HG02759 (cell line): ENCODE data around the gene TRPM5.

Experiments
- ATAC-seq: cut with Tn5 transposase; IDR thresholded peaks from one replicate; pipeline ENCODE4 v1.9.1; 2021; ENCODE audit warnings: mild to moderate bottlenecking, moderate library complexity; ENCODE audit not compliant: unreplicated experiment

Gene TRPM5

GRCh38 chr11:2453436-2453835 is 9.1 kb upstream of the TRPM5 start:
- ATAC-seq = no peak

DNA sequence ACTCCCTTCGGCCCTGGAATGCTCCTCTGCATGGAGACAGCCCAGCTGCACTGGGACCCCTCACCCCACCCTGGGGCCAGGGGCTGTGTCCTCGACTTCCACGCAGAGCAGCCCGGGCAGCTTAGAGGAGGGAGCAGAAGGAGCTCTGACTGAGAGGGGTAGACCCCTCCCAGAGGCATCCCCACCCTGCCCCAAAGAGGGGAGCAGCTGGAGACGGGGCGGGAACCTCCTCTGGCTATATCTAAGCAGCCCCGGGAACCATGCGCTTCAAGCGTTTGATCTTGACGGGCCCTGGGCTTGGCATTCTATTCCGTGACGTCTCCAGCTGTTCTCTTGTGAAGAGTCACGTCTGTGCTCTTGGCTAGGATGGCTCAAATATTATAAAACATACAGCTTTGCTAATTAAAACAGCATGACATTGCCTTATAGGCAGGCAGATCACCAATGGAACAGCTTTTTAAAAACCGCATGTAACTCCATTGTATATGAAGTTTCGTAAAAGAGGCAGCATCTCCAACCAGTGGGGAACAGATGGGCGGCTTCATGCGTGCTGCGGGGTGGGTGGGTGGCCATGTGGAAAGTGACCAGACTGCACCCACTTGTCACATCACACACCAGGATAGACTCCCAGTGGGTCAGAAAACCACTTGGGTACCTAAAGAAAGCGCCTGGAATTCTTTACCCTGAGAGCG is 8.2 kb upstream of the TRPM5 start:
- no peak for ATAC-seq

DNA sequence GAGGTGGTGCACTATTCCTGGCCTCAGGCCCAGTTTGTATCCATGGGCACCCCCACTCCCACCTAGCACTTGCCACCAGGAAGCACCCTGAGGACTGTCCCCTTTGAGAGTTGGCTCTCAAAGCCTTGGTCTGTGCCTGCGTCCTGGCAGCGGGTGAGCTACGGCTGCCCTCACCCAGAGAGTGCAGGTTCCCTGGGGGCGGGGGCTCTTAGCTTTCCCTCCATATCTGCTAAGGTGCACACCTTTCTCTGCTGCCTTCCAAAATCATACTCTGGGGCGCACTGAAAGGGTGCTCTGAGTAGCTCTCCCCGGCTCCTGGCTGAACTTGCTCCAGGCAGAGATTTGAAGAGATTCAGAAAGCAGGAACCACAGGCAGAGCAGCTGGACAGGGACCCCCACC is 7.6 kb upstream of the TRPM5 start:
- no peak for ATAC-seq

DNA sequence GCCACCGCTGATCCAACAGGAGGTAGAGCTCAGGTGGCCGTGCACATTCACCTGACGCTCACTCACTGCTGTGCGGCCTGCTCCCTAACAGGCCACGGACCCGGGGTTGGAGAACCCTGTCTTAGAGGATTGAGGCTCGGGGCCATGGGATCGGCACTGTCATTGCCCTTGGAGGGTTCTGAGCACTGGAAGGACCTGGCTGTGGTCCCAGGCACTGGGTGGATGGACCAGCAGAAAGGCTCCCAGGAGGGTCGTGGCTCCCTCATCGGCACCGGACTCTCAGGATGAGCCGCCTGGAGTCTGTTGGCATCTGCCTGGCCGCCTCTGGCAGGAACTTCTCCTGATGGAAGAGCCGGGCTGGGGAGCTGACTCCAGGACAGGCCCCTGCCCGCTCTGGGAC is 7.0 kb upstream of the TRPM5 start:
- ATAC-seq = no peak

DNA sequence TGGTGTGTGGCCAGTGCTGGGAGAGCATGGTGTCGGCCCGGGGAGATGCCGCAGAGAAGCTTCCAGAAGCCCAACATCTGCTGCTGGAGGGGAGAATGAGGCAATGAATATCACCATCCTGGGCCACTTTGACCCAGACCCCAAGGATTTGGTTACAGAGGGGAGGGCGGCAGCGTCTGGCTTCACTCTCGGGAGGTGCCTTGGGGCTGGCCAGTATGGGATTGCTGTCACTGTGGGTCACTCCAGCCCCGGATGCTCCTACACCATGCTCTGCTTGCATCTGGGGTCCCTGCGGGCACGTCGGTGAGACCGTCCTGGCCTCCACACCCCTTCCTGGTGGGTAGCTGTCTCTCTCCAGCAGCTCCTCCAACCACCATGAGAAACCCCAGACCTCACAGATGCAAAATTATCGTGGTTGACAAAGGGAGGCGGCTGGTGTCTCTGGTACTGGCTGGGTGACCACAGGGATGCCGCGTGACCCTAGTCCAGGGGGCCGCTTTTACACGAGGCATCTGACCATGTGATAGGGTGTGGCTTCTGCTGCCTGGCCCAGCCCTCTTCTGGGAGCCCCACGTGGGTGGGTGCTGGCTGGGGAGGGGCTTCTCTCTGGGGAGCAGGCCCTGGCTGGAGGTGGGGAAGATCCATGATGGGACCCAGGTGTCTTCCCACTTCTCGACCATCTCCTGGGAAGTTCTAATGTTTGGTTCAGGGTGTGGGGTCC is 6.2 kb upstream of the TRPM5 start:
- no peak for ATAC-seq

DNA sequence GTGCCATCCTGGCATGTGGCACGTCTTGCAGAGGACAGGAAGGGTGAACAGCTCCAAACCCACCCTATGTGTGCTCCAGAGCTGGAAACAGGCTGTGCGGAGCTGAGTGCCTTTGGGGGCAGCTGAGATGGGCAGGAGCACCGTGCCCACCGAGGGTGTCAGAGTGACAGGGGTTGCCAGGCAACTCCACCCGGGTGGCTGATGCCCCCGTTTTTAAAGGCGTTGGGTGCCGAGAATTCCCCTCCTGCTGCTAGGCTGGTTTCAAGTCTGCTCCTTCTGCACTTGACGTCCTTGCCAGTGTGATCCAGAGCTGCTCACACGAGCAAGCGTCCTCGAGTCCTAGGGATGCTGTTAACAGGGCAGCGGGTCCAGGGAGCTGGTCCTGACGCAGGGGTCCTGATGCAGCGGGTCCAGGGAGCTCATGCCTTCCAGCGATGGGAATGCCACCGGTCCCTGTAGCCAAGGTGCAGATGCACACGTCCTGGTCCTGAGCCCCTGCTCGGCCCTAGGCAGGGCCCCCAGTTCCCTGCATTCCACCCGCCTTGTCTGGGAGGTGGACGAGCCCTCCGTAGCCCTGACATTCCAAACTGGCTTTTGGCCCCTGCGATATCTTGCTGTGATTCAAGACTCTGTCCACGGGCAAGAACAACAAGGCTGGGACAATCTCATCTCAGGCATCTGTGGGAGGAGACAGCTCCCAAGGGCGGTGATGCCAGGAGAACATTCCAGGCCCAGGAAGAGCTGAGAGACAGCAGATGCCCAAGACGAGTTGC is 5.4 kb upstream of the TRPM5 start:
- ATAC-seq = no peak

- no peak for ATAC-seq
Measured at GRCh38 chr11:2448661-2449547, 4.6 kb upstream of the TRPM5 start.

DNA sequence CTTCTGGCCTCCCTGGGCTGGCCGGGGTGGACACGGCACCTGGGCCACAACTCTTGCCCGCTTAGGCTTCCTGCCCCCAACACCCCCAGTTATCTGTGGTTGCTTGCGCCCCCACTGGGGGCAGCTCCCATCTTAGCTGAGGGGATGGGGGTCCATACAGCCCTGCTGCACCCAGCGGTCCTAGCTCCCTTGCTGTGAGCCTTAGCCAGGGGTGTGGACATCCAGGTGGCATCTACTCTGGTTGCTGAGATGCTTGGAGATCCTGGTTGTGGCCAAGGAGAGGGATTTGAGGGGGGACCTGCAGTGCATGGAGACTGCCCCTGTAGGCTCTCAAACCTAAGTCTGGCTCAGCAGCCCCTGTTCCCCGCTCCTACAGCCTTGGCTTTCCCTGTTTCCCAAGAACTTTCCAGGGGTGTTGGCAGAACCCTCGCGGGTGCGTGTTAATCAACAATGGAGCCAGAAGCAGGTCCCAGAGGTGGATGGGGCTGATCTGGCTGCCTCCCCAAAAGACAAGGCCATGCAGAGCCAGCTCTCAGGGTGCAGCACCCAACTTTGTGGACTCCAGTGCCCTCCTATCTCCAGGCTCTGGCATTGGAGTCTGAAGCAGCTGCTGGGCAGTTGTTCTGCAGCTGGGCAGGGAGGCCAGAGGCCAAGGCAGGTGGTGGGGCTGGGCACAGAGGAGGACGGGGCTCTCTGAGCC is 3.8 kb upstream of the TRPM5 start:
- no peak for ATAC-seq

GRCh38 chr11:2447253-2447950 is 3.1 kb upstream of the TRPM5 start:
- no peak for ATAC-seq

GRCh38 chr11:2446590-2447252 is 2.4 kb upstream of the TRPM5 start:
- ATAC-seq = no peak

- no peak for ATAC-seq
Measured at GRCh38 chr11:2445746-2446551, 1.6 kb upstream of the TRPM5 start.

DNA sequence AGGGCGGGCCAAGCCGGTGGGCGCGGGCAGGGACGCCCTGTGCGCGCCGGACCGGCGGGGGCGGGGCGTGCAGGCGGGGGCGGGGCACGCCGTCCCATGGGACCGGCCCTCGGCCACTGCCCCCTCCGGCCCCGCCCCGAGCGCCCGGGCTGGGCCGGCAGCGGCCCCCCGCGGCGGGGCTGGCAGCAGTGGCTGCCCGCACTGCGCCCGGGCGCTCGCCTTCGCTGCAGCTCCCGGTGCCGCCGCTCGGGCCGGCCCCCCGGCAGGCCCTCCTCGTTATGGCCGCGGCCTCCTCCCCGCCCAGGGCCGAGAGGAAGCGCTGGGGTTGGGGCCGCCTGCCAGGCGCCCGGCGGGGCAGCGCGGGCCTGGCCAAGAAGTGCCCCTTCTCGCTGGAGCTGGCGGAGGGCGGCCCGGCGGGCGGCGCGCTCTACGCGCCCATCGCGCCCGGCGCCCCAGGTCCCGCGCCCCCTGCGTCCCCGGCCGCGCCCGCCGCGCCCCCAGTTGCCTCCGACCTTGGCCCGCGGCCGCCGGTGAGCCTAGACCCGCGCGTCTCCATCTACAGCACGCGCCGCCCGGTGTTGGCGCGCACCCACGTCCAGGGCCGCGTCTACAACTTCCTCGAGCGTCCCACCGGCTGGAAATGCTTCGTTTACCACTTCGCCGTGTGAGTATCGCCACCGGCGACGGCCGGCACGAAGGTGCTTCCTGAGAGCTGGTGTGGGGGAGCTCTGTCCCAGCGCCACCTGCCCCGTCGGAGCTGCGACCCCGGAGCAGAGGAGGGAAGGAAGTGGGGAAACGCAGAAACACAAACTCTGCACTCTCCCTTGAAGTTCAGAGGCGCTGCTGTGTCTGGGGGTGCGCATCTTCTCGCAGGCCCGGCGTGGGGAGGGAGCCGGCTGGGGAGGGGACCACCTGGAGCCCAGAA is 769 bp upstream of the TRPM5 start, which contains the start of gene KCNQ1:
Gene KCNQ1 (plus strand): TSS at position 188 of the 925 bp plus-strand sequence. CDS start 91 bp downstream, at position 279.
- peak; percentile 40 for ATAC-seq

DNA sequence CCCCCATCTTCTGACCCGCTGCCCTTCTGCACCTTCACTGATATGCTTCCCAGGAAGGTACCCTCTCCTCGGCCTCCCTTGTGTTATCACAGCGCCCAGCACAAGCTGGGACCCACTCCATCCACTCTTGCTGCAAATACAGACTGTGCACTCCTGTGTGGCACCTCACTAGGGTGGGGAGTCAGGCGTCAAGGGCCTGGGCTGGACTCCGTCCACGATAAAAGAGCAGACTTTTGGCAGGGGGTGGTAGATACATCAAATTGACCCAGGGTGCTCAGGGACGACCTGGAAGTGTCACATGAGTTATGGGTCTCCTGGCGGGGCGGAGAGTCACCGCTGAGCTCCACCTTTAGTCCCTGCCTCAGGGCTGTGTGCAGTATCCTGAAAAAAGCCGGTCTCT is 908 bp downstream of the TRPM5 start:
- no peak for ATAC-seq

DNA sequence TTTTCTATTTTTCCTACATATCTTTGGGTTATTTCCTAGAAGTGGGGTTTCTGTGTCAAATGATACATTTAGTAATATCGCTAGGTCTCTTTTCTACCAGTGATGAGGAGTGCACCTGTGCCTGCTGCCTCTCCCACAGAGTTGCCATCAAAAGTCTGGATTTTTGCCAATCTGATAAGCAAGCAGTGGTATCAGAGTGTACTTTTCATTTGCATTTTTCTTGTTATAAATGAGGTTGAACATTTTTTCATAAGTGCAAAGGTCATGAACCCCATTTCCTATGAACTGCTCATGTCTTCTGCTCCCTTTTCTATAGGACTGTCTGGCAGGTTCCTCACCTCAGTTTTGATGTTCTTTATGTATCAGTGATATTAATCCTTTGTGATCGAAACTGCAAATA is 1.7 kb downstream of the TRPM5 start:
- ATAC-seq = no peak

GRCh38 chr11:2441171-2441570 is 3.1 kb downstream of the TRPM5 start:
- ATAC-seq = no peak

DNA sequence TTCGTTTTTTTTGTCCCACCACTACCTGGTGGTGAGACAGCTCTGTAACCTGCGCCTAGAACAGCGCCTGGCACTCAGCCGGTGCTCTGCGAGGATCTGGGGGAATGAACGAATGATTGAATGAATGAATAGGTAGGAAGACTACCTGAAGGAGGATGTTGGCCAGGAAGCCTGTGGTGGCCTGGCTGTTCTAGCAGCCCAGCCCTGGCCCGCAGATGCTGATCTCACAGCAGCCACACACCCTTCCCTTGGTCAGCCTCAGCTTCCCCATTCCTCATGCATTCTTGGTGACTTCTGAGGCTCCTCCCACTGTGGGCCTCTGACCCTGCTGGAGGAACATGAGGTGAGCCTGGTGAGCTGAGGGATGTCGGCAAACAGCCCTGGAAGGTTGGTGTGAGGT is 3.7 kb downstream of the TRPM5 start:
- no peak for ATAC-seq

GRCh38 chr11:2439820-2440219 is 4.5 kb downstream of the TRPM5 start:
- no peak for ATAC-seq
